PFSK-1 (cell line): ENCODE data around the gene AIF1L.

Experiments used
- REST ChIP-seq, 2 experiments: IDR thresholded peaks; 2 replicates each; pipeline versions ENCODE4 v1.6.1 to v1.8.0; 2011 to 2012; ENCODE audit warnings: low read depth in 2 of 2, low read length in 2 of 2, control low read depth in 1 of 2, inconsistent platforms in 1 of 2, mild to moderate bottlenecking in 1 of 2, moderate library complexity in 1 of 2; ENCODE audit not compliant: insufficient read depth in 1 of 2
- SIN3A ChIP-seq: IDR thresholded peaks from 2 replicates; pipeline ENCODE4 v1.6.1; 2012; ENCODE audit warnings: mild to moderate bottlenecking, low read length, moderate library complexity, borderline replicate concordance; ENCODE audit not compliant: insufficient read depth

GRCh38 chr9:131105952-131106351 lies 9.6 kb downstream of the AIF1L start:
- TF ChIP-seq SIN3A, result no peak
- TF ChIP-seq REST (IDR thresholded peaks at IDR 0.05; ENCODE audit: insufficient read depth in 1 of 2, low read depth in 2 of 2, low read length in 2 of 2), result no peak
